GM23338 (cell line): Measurements from ENCODE around the gene ARHGEF17. TPM values are rescaled to one million over a fixed set of nuclear protein-coding genes. Genes with fewer than 3 reads are reported as not detected.

Experiments
- ATAC-seq: fragments of 200-7000 bp; cut with Tn5 transposase; 3 replicates; pipeline ENCODE4 v1.9.1; 2020
- DNase-seq: peaks from one replicate; pipeline ENCODE4 v3.0.0-alpha.2; 2015; ENCODE audit warnings: low spot score
- H2AFZ ChIP-seq: fragments of 200-600 bp; sonication (generic); 2 replicates; pipeline ENCODE4 v1.8.0; 2016; ENCODE audit warnings: antibody characterized with exemption, mild to moderate bottlenecking, moderate library complexity
- H3F3A ChIP-seq: fragments of 200-600 bp; sonication (generic); replicated peaks from 2 replicates; pipeline ENCODE4 v1.8.0; 2017; ENCODE audit warnings: antibody characterized with exemption, mixed run types, low read depth
- H3K27ac ChIP-seq: fragments of 200-600 bp; sonication (generic); 2 replicates; pipeline ENCODE4 v1.6.1; 2016; ENCODE audit warnings: low read depth
- H3K27me3 ChIP-seq: fragments of 200-600 bp; sonication (generic); 2 replicates; pipeline ENCODE4 v1.8.0; 2016; ENCODE audit warnings: mild to moderate bottlenecking, mixed run types, moderate library complexity; ENCODE audit not compliant: insufficient read depth
- H3K36me3 ChIP-seq: fragments of 200-600 bp; sonication (generic); 2 replicates; pipeline ENCODE4 v1.8.0; 2016; ENCODE audit warnings: mild to moderate bottlenecking; ENCODE audit not compliant: insufficient read depth
- H3K4me1 ChIP-seq: fragments of 200-600 bp; sonication (generic); 2 replicates; pipeline ENCODE4 v1.8.0; 2016; ENCODE audit warnings: mild to moderate bottlenecking, moderate library complexity; ENCODE audit not compliant: insufficient read depth
- H3K4me2 ChIP-seq: fragments of 200-600 bp; sonication (generic); 2 replicates; pipeline ENCODE4 v1.7.1; 2017; ENCODE audit warnings: mixed run types
- H3K4me3 ChIP-seq: fragments of 200-600 bp; sonication (generic); 2 replicates; pipeline ENCODE4 v1.6.1; 2016; ENCODE audit warnings: mixed run types
- H3K79me2 ChIP-seq: fragments of 200-600 bp; sonication (generic); replicated peaks from 2 replicates; pipeline ENCODE4 v1.8.0; 2017; ENCODE audit warnings: mild to moderate bottlenecking; ENCODE audit not compliant: insufficient read depth
- H3K9me2 ChIP-seq: fragments of 200-600 bp; sonication (generic); 2 replicates; pipeline ENCODE4 v1.8.0; 2017; ENCODE audit not compliant: insufficient read depth
- H4K20me1 ChIP-seq: fragments of 200-600 bp; sonication (generic); replicated peaks from 2 replicates; pipeline ENCODE4 v1.8.0; 2017; ENCODE audit warnings: mild to moderate bottlenecking; ENCODE audit not compliant: insufficient read depth
- H3K27ac Mint-ChIP-seq: 2 replicates; pipeline ENCODE4 v1.8.0; 2020; ENCODE audit warnings: inconsistent platforms, mild to moderate bottlenecking, moderate library complexity, mixed read lengths
- H3K27me3 Mint-ChIP-seq: 3 replicates; pipeline ENCODE4 v1.8.0; 2022; ENCODE audit warnings: low read depth, mild to moderate bottlenecking, moderate library complexity, mixed read lengths, inconsistent platforms; ENCODE audit not compliant: insufficient read depth, poor library complexity
- H3K36me3 Mint-ChIP-seq: 3 replicates; pipeline ENCODE4 v1.8.0; 2021; ENCODE audit warnings: low read depth, mild to moderate bottlenecking, inconsistent platforms, moderate library complexity, mixed read lengths
- H3K4me1 Mint-ChIP-seq: 3 replicates; pipeline ENCODE4 v1.8.0; 2020; ENCODE audit warnings: mild to moderate bottlenecking, inconsistent platforms, mixed read lengths
- H3K4me3 Mint-ChIP-seq: 3 replicates; pipeline ENCODE4 v1.8.0; 2021; ENCODE audit warnings: moderate library complexity, mild to moderate bottlenecking, inconsistent platforms, mixed read lengths
- H3K9me3 Mint-ChIP-seq: 3 replicates; pipeline ENCODE4 v1.8.0; 2020; ENCODE audit warnings: moderate library complexity, mild to moderate bottlenecking, inconsistent platforms, mixed read lengths
- CREB1 ChIP-seq: fragments of 250-450 bp; sonication (Bioruptor Pico); IDR thresholded peaks from 2 replicates; pipeline ENCODE4 v1.5.0; 2020; ENCODE audit warnings: low read depth, mild to moderate bottlenecking, moderate library complexity
- CTCF ChIP-seq, 2 experiments: fragments of 200-600 bp in 1 of 2; sonication (generic) in 1 of 2; conservative IDR thresholded peaks; 2 replicates each; pipeline versions ENCODE4 v1.5.1 to v1.6.1; 2016 to 2017; ENCODE audit warnings: antibody characterized with exemption in 2 of 2, low read depth in 2 of 2, mild to moderate bottlenecking in 2 of 2, moderate library complexity in 1 of 2
- NANOG ChIP-seq: IDR thresholded peaks from 2 replicates; pipeline ENCODE4 v1.6.1; 2016; ENCODE audit warnings: antibody characterized with exemption, borderline replicate concordance
- STAT1 ChIP-seq: IDR thresholded peaks from one replicate; pipeline ENCODE4 v1.6.1; 2016; ENCODE audit warnings: antibody characterized with exemption; ENCODE audit not compliant: unreplicated experiment
- ZNF114 ChIP-seq: fragments of 250-450 bp; sonication (Bioruptor Pico); IDR thresholded peaks from 2 replicates; pipeline ENCODE4 v1.5.0; 2020; ENCODE audit warnings: mild to moderate bottlenecking, moderate library complexity
- ZNF331 ChIP-seq: fragments of 250-450 bp; sonication (Bioruptor Pico); IDR thresholded peaks from 2 replicates; pipeline ENCODE4 v1.5.0; 2020; ENCODE audit warnings: low read depth, mild to moderate bottlenecking, moderate library complexity
- polyA plus RNA-seq: library from polyadenylated mRNA; unstranded; fragments of >200 nt; fragmentation: Nextera tagmentation; extraction: Ambion mirVana; gene quantifications from 2 replicates; pipeline ENCODE4 v1.2.1, GENCODE V29; 2016
- total RNA-seq: library from RNA; depleted of rRNA; stranded (reverse); fragments of >200 nt; shearing (Covaris generic); gene quantifications from 2 replicates; pipeline ENCODE4 v1.2.3, GENCODE V29; 2014
- TF ChIP-seq, protein P1 (sequence below): IDR thresholded peaks from one replicate; pipeline ENCODE4 v1.6.1; 2018; ENCODE audit warnings: antibody characterized with exemption; ENCODE audit not compliant: unreplicated experiment
- TF ChIP-seq, protein P2 (sequence below): IDR thresholded peaks from 2 replicates; pipeline ENCODE4 v1.6.1; 2016; ENCODE audit warnings: antibody characterized with exemption

ARHGEF17 gene
- total and polyA plus RNA-seq, 2 experiments from 2014 or later = 2.9 to 15.0 TPM

GRCh38 chr11:73343076-73343873, 35.2 kb downstream of the ARHGEF17 start:
- no peaks in the 10 kb centered on the region for H3K9me2 ChIP-seq
- peaks cover 11% of the 10 kb centered on the region; the same call in 1 of the 2 replicates for H3K4me1 ChIP-seq
- H3K4me3 ChIP-seq = peak overlapping the region; percentile 55
- peaks cover 9% of the 10 kb centered on the region for H4K20me1 ChIP-seq
- Mint-ChIP-seq H3K27me3 (peaks cover 36% of the 10 kb centered on the region), H3K4me1 (peaks cover 21% of the 10 kb centered on the region), H3K27ac (no peak overlapping the region), H3K9me3 (no peaks in the 10 kb centered on the region), H3K36me3 (no peaks in the 10 kb centered on the region; the same call in 2 of the 3 replicates), H3K4me3 (peak overlapping the region; percentile 66)
- H2AFZ ChIP-seq = no peak overlapping the region
- H3K79me2 ChIP-seq = no peaks in the 10 kb centered on the region
- H3K27me3 ChIP-seq = peaks cover 29% of the 10 kb centered on the region
- TF ChIP-seq, protein P1, sequence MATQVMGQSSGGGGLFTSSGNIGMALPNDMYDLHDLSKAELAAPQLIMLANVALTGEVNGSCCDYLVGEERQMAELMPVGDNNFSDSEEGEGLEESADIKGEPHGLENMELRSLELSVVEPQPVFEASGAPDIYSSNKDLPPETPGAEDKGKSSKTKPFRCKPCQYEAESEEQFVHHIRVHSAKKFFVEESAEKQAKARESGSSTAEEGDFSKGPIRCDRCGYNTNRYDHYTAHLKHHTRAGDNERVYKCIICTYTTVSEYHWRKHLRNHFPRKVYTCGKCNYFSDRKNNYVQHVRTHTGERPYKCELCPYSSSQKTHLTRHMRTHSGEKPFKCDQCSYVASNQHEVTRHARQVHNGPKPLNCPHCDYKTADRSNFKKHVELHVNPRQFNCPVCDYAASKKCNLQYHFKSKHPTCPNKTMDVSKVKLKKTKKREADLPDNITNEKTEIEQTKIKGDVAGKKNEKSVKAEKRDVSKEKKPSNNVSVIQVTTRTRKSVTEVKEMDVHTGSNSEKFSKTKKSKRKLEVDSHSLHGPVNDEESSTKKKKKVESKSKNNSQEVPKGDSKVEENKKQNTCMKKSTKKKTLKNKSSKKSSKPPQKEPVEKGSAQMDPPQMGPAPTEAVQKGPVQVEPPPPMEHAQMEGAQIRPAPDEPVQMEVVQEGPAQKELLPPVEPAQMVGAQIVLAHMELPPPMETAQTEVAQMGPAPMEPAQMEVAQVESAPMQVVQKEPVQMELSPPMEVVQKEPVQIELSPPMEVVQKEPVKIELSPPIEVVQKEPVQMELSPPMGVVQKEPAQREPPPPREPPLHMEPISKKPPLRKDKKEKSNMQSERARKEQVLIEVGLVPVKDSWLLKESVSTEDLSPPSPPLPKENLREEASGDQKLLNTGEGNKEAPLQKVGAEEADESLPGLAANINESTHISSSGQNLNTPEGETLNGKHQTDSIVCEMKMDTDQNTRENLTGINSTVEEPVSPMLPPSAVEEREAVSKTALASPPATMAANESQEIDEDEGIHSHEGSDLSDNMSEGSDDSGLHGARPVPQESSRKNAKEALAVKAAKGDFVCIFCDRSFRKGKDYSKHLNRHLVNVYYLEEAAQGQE = no peak
- TF ChIP-seq NANOG = no peak
- TF ChIP-seq ZNF114 (CRISPR knock-in tag) = no peak
- TF ChIP-seq STAT1 = no peak
- TF ChIP-seq CREB1 (CRISPR knock-in tag) = no peak
- TF ChIP-seq ZNF331 (CRISPR knock-in tag) = no peak
- no peak for TF ChIP-seq CTCF (conservative IDR thresholded peaks at IDR 0.05; ENCODE audit: low read depth in 2 of 2)
- TF ChIP-seq, protein P2, sequence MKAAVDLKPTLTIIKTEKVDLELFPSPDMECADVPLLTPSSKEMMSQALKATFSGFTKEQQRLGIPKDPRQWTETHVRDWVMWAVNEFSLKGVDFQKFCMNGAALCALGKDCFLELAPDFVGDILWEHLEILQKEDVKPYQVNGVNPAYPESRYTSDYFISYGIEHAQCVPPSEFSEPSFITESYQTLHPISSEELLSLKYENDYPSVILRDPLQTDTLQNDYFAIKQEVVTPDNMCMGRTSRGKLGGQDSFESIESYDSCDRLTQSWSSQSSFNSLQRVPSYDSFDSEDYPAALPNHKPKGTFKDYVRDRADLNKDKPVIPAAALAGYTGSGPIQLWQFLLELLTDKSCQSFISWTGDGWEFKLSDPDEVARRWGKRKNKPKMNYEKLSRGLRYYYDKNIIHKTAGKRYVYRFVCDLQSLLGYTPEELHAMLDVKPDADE = no peak
- no peaks in the 10 kb centered on the region for H3F3A ChIP-seq
- DNase-seq (peak; percentile 63), ATAC-seq (peak; percentile 50)
- no peaks in the 10 kb centered on the region for H3K36me3 ChIP-seq
- H3K27ac ChIP-seq = no peak overlapping the region
- H3K4me2 ChIP-seq = peak overlapping the region; percentile 81
